Liver (tissue), 3 donors: Measurements from ENCODE around the gene ATAD3A.

Experiments used
- ATF3 ChIP-seq: IDR thresholded peaks from 2 replicates; pipeline ENCODE4 v1.6.1; 2016; ENCODE audit warnings: antibody characterized with exemption
- CTCF ChIP-seq: fragments of 150-350 bp; IDR thresholded peaks from 2 replicates; pipeline ENCODE4 v1.5.1; 2017; ENCODE audit warnings: improper control_type of control experiment, low read depth, low read length; ENCODE audit not compliant: missing input control
- HNF4G ChIP-seq: IDR thresholded peaks from 2 replicates; pipeline ENCODE4 v1.6.1; 2016; ENCODE audit warnings: antibody characterized with exemption
- RAD21 ChIP-seq, 2 donors: IDR thresholded peaks; 2 replicates each; pipeline ENCODE4 v1.6.1; 2016; ENCODE audit warnings: antibody characterized with exemption in 2 of 2, mild to moderate bottlenecking in 2 of 2
- TAF1 ChIP-seq: conservative IDR thresholded peaks from 2 replicates; pipeline ENCODE4 v1.6.1; 2016; ENCODE audit warnings: antibody characterized with exemption, mild to moderate bottlenecking
- donor health status: healthy.
- donor health status: healthy.

GRCh38 chr1:1528301-1529267 is 16.6 kb downstream of the ATAD3A start:
- no peak for TF ChIP-seq CTCF
- TF ChIP-seq HNF4G = no peak
- TF ChIP-seq TAF1 = no peak
- TF ChIP-seq ATF3 = no peak
- TF ChIP-seq RAD21 (IDR thresholded peaks at IDR 0.05) = no peak
